Right hindlimb (tissue), 1 donor: ENCODE results near the gene TCEAL2.
"Not testable (repeated sequence)": the region's sequence is repeated elsewhere in the genome, so short reads cannot be mapped to it uniquely, and the experiment has no call there.

Experiments
- DNase-seq: peaks from one replicate; pipeline ENCODE4 v3.0.0-alpha.2; 2018

The TCEAL2 gene

DNA sequence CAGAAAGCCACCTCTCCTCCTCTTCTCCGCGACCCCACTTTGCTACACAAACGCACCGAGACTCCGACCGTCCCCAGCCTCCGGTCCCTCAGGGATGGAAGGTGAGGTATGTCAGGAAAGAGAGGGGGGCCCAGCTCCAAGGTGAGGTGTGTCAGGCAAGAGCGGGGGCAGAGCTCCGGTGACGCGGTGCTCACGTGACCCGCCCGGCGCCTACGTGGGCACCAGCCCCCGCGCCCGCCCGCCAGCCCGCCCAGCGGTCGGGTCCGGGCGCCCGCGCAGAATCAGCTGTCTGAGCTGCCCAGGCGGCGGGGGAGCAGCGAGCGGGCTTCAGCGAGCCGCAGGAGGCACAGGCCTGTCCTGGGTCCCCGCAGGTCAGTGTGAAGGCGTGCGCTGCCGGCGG, at the start of gene TCEAL2:
Gene TCEAL2 (plus strand): TSS at position 244 of the 400 bp plus-strand sequence. CDS start 1,152 bp downstream, outside the sequence.
- peak; percentile 24 for DNase-seq

DNA sequence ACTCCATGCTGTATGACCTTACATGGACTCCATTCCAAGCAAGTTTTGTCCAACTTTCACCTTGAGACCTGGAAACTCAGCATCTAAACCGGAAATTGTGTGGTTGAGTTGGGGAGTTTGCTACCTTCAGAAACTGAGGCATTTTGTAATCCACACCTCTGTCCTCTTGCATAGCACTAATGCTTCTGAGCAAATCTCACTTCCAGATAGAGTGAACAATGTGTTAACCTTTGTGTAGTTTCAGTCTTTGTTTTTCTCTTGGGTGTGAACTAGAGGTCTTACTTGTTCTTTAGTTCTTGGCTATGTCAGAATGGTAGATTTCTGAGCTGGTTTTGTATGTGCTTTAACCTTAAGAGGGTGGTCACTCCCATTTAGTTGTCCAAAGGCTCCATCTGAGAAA, 48.1 kb upstream of the TCEAL2 start:
- DNase-seq: no peak

DNA sequence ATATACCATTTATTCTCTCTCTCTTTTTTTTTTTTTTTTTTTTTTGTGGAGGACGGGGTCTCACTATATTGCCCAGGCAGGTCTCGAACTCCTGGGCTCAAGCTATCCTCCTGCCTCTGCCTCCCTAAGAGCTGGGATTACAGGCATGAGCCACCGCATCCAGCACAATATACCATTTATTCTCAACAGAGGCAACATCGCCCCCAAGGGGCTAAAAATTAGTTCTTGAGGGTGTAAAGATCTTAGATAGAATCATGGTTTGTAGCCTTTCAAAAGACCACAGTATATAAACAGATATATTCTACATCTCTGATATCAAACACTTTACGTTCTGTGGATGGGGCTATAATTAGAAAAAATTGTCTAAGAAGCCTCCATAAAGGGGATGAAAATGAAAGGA, 39.8 kb upstream of the TCEAL2 start:
- DNase-seq: no peak

DNA sequence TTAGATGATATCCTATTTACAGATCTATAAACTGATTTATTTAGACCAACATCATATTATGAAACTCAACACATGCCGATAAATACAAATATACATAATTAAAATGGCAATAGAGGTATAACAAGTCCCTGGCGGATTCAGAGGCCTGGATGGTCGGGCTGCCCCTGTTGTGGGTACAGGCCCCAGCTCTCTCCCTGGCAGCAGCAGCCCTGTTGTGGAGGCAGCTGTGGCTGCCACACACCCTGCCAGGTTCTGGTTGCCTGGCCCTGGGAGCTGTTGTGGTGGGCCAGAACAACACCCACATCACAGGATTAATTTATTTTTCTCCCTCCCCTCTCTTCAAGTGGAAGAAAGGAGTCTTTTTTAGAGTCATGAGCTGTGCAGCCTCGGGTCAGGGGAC, 12.1 kb upstream of the TCEAL2 start:
- DNase-seq: no peak

DNA sequence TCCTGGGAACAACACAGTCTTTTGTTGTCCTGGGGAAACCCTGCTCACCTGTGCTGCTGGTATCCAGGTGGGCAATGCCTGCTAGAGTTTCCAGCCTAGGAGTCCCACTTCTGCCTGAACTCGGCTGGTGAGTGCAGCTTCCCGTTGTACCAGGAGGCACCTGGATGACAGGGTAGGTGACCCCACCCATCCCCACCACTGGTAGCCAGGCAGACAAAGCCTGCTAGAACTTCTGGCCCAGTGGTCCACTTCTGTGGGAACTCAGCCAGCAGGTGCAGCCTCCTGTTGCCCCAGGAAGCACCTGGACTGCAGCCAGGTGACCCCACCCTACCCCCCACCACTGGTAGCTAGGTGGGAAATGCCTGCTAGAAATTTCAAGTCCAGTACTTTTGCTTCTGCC, 9.7 kb upstream of the TCEAL2 start:
- DNase-seq: no peak

DNA sequence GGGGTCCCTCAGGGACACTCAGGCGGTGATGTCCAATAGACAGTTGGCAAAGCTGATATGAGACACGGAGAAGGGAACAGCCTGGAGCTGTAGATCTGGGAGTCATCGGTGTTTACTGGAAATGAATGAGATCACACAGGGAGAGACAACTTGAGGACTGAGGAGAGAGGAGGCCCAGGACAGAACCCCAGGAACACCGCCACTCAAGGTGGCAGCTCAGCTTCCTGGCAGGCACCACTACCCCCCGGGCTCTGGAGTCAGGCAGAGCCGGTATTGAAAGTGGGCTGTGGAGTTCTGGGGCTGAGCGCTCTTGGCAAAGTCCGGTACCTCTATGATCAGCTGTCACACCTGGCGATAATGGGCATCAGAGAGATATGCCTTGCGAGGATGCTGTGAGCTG, 465 bp upstream of the TCEAL2 start:
- not testable (repeated sequence) for DNase-seq

DNA sequence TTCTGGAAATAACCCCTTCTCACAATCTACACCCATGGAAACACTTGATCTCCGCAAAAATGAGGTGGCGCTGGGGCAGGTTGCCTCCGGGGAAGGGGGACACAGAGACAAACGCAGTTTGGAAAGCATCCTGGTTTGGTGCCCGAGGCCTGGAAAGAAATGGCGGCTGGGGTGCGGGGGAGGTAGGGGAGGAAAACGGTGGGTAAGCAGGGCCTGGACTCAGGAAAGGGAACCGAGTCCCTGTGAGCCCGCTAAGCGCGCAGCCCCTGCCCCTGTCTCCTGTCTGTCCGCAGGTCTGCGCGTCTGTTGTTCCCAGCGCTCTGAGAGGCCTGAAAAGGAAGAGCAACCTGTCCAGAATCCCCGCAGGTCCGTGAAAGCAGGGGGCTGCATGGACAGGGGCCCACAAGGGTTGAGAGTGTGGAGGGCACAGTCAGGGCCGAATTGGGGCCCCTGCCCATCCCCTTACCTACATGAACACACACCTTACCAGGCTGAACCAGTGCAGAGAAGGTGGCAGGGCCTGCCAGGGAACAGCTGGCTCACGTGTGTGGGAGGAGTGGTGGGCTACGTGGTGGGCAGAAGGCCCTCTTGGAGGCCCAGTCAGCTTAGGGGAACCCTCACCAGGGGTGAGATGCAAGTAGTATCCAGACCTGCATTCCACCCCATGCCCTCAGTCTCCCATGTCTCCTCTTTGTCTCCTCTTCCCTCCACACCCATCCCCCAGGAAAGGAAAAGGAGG, 770 bp downstream of the TCEAL2 start:
- not testable (repeated sequence) for DNase-seq

DNA sequence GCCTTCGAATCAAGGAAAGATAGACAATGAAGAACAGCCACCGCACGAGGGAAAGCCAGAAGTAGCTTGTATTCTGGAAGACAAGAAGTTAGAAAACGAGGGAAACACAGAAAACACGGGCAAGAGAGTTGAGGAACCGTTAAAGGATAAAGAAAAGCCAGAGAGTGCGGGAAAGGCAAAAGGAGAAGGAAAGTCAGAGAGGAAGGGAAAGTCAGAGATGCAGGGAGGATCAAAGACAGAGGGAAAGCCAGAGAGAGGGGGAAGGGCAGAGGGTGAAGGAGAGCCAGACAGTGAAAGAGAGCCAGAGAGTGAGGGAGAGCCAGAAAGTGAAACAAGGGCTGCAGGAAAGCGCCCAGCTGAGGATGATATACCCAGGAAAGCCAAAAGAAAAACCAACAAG, 1.4 kb downstream of the TCEAL2 start:
- DNase-seq: no peak

DNA sequence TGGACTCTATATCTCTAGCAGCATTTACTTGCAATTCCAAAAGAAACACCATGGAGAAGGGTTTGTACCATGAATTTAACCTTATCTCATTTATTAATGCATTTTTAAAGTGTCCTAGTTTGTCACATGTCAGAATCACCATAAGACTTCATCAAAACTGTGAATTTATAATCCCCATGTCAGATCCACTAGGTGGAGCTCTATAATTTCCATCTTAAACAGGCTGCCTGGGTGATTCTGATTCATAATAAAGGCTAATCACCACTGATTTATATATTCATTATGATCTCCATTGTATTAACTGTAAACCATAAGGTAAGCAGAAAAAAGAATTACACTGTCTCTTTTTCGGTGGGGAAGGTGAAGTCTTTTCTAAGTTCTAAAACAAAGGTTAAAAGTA, 4.0 kb downstream of the TCEAL2 start:
- no peak for DNase-seq

DNA sequence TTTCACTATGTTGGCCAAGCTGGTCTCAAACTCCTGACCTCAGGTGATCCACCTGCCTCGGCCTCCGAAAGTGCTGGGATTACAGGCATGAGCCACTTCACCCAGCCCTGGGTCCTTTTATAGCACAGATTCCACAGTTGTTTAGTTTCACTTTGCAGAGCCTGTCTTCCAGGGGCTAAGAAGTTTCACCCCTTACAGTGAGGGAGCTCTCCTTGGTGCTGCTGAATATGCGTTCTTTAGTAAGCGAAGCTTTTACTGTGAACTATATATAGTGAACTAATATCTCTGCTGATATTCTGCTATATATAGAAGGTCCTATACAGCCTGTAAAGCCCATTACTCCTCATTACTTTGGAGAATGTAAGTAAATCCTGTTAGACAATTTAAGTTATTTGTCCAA, 12.6 kb downstream of the TCEAL2 start:
- no peak for DNase-seq

DNA sequence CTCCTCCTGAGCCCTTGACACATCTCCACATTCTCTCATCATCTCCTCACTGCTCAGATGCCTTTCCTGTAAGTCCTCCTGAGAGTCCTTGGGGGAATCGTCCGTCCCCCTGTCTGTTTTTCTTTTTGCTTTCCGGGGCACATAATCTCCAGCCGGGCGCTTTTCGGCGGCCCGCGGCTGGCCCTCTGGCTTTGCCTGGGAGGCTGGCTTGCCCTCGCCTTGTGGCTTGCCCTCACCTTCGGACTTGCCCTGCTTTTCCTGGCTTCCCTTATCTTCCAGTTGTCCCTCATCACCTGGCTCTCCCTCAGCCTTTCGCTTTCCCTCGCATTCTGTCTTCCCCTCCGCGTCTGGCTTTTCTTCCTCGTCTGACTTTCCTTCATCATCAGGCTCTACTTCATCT, 15.4 kb downstream of the TCEAL2 start:
- DNase-seq: not testable (repeated sequence)

DNA sequence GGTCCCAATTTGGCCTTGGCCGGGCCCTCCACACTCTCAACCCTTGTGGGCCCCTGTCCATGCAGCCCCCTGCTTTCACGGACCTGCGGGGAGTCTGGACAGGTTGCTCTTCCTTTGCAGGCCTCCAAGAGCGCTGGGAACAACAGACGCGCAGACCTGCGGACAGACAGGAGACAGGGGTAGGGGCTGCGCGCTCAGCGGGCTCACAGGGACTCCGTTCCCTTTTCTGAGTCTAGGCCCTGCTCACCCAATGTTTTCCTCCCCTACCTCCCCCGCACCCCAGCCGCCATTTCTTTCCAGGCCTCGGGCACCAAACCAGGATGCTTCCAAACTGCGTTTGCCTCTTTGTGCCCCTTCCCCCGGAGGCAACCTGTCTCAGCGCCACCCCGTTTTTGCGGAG, 16.2 kb downstream of the TCEAL2 start:
- not testable (repeated sequence) for DNase-seq

DNA sequence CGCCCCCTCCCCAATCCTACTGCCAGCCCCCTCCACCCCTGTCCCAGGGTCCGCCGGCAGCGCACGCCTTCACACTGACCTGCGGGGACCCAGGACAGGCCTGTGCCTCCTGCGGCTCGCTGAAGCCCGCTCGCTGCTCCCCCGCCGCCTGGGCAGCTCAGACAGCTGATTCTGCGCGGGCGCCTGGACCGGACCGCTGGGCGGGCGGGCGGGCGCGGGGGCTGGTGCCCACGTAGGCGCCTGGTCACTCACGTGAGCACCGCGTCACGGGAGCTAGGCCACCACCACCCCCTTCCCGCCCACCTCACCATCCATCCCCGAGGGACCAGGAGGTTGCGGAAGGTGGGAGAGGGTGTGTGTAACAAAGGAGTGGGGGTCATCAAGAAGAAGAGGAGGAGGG, 16.8 kb downstream of the TCEAL2 start, which contains the start of gene TCEAL6:
Gene TCEAL6 (minus strand): TSS at position 208 of the 400 bp plus-strand sequence.
- DNase-seq: not testable (repeated sequence)

DNA sequence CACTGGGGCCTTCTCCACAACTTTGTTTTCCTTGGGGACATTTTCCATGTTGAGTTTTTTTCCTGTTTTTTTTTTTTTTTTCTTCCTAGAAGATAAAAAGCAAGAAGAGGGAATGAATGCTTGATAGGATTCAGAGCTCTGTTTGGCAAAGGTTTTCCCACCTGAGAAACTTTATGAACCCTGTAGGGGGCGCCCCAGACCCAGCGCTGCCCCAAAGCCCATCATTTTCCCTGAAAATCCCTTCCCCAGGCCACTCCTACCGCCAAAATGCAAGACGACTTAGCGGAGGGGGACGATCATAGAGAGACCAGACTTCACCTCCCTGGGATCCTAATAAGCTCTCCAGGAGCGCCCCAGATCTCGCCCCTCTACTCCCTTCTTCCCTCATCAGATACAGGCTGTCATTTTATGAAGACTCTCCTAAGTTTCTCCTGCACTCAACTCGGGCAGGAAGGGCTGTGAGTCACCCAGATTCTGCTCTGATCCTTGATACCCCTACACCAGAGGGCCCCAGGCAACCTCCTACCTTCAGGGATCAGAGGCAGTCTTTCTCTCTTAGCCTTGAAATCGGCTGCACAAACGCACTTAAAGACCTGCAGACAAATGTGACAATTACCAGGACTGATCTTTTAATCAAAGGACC, 28.9 kb downstream of the TCEAL2 start:
- DNase-seq: no peak

DNA sequence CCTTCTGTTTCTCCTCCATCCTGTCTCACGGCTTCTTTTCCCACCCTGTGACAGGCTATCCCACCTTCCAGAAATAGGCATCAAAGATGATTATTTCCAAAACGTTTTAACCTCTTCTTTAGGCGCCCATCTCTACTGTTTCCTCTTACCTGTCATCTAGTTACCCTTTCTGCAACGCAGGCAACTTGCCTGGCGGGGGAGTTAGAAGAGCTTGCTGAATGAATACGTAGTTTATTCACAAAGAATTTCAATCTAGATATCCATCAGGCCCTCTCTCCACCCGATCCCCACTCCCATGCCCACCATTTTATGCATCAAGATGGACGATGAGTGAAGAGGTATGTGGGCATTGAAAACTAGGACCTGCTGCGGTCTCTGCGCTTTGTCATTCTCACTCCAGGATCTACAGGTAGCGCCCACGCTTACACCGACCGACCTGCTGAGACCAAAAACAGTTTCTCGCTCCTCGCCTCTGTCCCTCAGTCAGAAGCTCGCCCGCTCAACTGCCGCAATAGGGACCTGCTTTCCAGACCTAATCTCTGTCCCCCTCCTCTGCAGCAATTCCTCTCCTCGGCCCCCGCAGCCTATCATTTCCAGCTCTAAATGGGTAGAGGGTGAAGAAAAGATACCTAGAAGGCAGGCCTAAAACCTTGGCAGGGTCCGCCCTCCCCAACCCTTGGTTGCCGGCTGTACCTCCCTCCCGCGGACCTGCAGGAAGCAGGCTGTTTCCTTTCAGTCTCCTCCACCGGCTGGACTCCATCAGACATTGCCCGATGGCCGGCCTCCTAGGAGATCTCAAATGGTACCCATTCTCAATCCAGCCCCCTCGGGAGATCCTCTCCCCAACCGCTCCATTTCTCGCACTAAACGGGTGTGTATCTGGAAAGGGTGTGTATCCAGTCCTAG, 29.7 kb downstream of the TCEAL2 start:
- DNase-seq: no peak

DNA sequence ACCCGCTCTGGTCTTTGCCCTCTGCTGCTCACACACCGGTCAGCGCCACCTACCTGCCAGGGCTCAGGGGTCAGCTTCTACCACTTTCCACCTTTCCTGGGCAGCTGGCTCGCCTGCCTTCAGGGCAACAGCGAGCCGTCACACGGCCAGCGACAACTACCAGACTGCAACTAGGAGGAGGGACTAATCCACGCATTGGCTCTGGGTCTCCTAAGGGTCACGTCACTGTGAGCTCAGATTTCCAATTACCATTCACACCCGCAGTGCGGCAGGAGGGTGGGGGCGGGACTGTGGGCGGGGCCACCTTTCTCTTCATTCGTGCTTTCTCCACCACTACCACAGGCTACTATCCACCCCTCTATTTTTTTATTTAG, 30.3 kb downstream of the TCEAL2 start, which contains the start of gene BEX5:
Gene BEX5 (minus strand): TSS at position 172 of the 374 bp plus-strand sequence. CDS start 1,712 bp downstream, outside the sequence.
- peak; percentile 40 for DNase-seq
